Activated gamma-delta T cell (primary cell): ENCODE results near the gene ARSK.

Experiments
- DNase-seq: peaks from one replicate; lab custom pipeline; 2025; lab: John Stamatoyannopoulos, UW
- total RNA-seq, 2 donors: gene quantifications; one replicate each; lab custom pipeline; 2026; lab: John Stamatoyannopoulos, UW

ARSK gene
- 8.8 to 10.3 reads per million in 2 donors for total RNA-seq

- peak; percentile 62 for DNase-seq
Observed at GRCh38 chr5:95554647-95555548, at the start of gene ARSK, which contains the start of gene SKIC3. ARSK (plus strand) TSS chr5:95555101; CDS start chr5:95555279, 178 bp downstream. SKIC3 (minus strand) TSS chr5:95554977; CDS start chr5:95547150, 7,827 bp downstream.

GRCh38 chr5:95508550-95508949 is 46.4 kb upstream of the ARSK start:
- no peak for DNase-seq

GRCh38 chr5:95511606-95512005 is 43.3 kb upstream of the ARSK start:
- no peak for DNase-seq

- no peak for DNase-seq
Observed at GRCh38 chr5:95518417-95518816, 36.5 kb upstream of the ARSK start.

GRCh38 chr5:95519151-95519550 is 35.8 kb upstream of the ARSK start:
- DNase-seq, result no peak

GRCh38 chr5:95519681-95520080 is 35.2 kb upstream of the ARSK start:
- DNase-seq, result no peak

GRCh38 chr5:95520206-95520605 is 34.7 kb upstream of the ARSK start:
- DNase-seq, result no peak

GRCh38 chr5:95524423-95524822 is 30.5 kb upstream of the ARSK start:
- no peak for DNase-seq

- no peak for DNase-seq
Observed at GRCh38 chr5:95526871-95527270, 28.0 kb upstream of the ARSK start.

- no peak for DNase-seq
Observed at GRCh38 chr5:95528565-95528964, 26.3 kb upstream of the ARSK start.

- DNase-seq, result no peak
Observed at GRCh38 chr5:95530416-95530815, 24.5 kb upstream of the ARSK start.

- DNase-seq, result no peak
Observed at GRCh38 chr5:95531491-95531890, 23.4 kb upstream of the ARSK start.

GRCh38 chr5:95532415-95532814 is 22.5 kb upstream of the ARSK start:
- DNase-seq, result no peak

GRCh38 chr5:95533106-95533505 is 21.8 kb upstream of the ARSK start:
- DNase-seq, result no peak

- no peak for DNase-seq
Observed at GRCh38 chr5:95533761-95534160, 21.1 kb upstream of the ARSK start.

- DNase-seq, result no peak
Observed at GRCh38 chr5:95537501-95537900, 17.4 kb upstream of the ARSK start.

GRCh38 chr5:95543017-95543705 is 11.7 kb upstream of the ARSK start:
- DNase-seq, result no peak

GRCh38 chr5:95549030-95549429 is 5.9 kb upstream of the ARSK start:
- DNase-seq, result no peak

- no peak for DNase-seq
Observed at GRCh38 chr5:95554331-95554646, 612 bp upstream of the ARSK start.

- no peak for DNase-seq
Observed at GRCh38 chr5:95555553-95555952, 652 bp downstream of the ARSK start.

GRCh38 chr5:95557841-95558240 is 2.9 kb downstream of the ARSK start:
- no peak for DNase-seq

GRCh38 chr5:95562282-95562681 is 7.4 kb downstream of the ARSK start:
- no peak for DNase-seq

GRCh38 chr5:95563367-95563766 is 8.5 kb downstream of the ARSK start:
- no peak for DNase-seq
